ENCODE results near the gene C16orf78. TPM values are rescaled to one million over a fixed set of nuclear protein-coding genes. Genes with fewer than 3 reads are reported as not detected.

Gene C16orf78
- total and polyA plus RNA-seq, 9 donors, result not detected

GRCh38 chr16:49427771-49428170, 54.2 kb downstream of the C16orf78 start:
- 87% methylated on average over 4 of the region's 4 CpGs for WGBS (ENCODE audit: insufficient coverage)
- no peak overlapping the region for H3K27ac ChIP-seq (ENCODE audit: low read length)
- H3K36me3 ChIP-seq (ENCODE audit: control insufficient read depth, insufficient read depth, low read length), result no peaks in the 10 kb centered on the region
- H3K9me3 ChIP-seq (replicated peaks; ENCODE audit: control insufficient read depth, low read depth, low read length), result no peaks in the 10 kb centered on the region
- H3K4me3 ChIP-seq (ENCODE audit: low read length), result no peak overlapping the region
- H3K27me3 ChIP-seq (ENCODE audit: control insufficient read depth, insufficient read depth, low read length), result no peaks in the 10 kb centered on the region
- DNase-seq, result no peak
- H3K4me1 ChIP-seq (ENCODE audit: control insufficient read depth, insufficient read depth, low read length), result no peaks in the 10 kb centered on the region

- H3K36me3 ChIP-seq (ENCODE audit: control insufficient read depth, insufficient read depth, low read length), result no peaks in the 10 kb centered on the region
- H3K27ac ChIP-seq (ENCODE audit: low read length), result no peak overlapping the region
- no peaks in the 10 kb centered on the region for H3K9me3 ChIP-seq (replicated peaks; ENCODE audit: control insufficient read depth, low read depth, low read length)
- no peak for DNase-seq
- no CpG with 5 or more reads among the region's 2 CpGs for WGBS (ENCODE audit: insufficient coverage)
- H3K4me1 ChIP-seq (ENCODE audit: control insufficient read depth, insufficient read depth, low read length), result no peaks in the 10 kb centered on the region
- no peaks in the 10 kb centered on the region for H3K27me3 ChIP-seq (ENCODE audit: control insufficient read depth, insufficient read depth, low read length)
- no peak overlapping the region for H3K4me3 ChIP-seq (ENCODE audit: low read length)
These were observed 55.2 kb downstream of the C16orf78 start for GRCh38 chr16:49428808-49429207.

DNA sequence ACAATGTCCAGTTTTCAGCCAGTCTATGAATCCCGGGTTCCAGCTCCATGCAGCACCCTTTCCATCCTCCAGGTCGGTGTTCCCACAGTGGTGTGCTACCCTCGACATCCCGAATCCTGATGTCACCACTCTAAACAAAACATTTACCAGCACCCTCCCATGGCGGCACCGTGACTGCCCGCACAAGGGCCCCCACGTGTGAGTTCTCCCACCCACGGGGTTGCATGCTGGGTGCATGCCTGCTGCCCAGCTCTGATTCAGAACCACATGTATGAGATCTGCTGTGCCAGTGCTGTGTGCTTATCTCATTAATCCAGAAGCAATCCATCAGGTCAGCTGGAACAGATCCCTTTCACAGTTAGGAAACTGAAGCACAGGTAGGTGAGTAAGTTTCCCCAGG, 57.4 kb downstream of the C16orf78 start:
- H3K36me3 ChIP-seq (ENCODE audit: control insufficient read depth, insufficient read depth, low read length), result no peaks in the 10 kb centered on the region
- no peak for DNase-seq
- WGBS (ENCODE audit: insufficient coverage), result 92% methylated on average over 7 of the region's 9 CpGs
- no peaks in the 10 kb centered on the region for H3K27me3 ChIP-seq (ENCODE audit: control insufficient read depth, insufficient read depth, low read length)
- H3K4me3 ChIP-seq (ENCODE audit: low read length), result no peak overlapping the region
- H3K9me3 ChIP-seq (replicated peaks; ENCODE audit: control insufficient read depth, low read depth, low read length), result no peaks in the 10 kb centered on the region
- H3K4me1 ChIP-seq (ENCODE audit: control insufficient read depth, insufficient read depth, low read length), result no peaks in the 10 kb centered on the region
- no peak overlapping the region for H3K27ac ChIP-seq (ENCODE audit: low read length)

- Histone ChIP-seq H3K4me1 (ENCODE audit: control insufficient read depth, insufficient read depth, low read length) (no peaks in the 10 kb centered on the region), H3K27me3 (ENCODE audit: control insufficient read depth, insufficient read depth, low read length) (no peaks in the 10 kb centered on the region), H3K4me3 (ENCODE audit: low read length) (no peak overlapping the region), H3K36me3 (ENCODE audit: control insufficient read depth, insufficient read depth, low read length) (no peaks in the 10 kb centered on the region), H3K9me3 (replicated peaks; ENCODE audit: control insufficient read depth, low read depth, low read length) (no peaks in the 10 kb centered on the region), H3K27ac (ENCODE audit: low read length) (no peak overlapping the region)
- no peak for DNase-seq
- 77% methylated on average over 11 of the region's 11 CpGs for WGBS (ENCODE audit: insufficient coverage)
These were observed 58.1 kb downstream of the C16orf78 start for GRCh38 chr16:49431591-49432290.

DNA sequence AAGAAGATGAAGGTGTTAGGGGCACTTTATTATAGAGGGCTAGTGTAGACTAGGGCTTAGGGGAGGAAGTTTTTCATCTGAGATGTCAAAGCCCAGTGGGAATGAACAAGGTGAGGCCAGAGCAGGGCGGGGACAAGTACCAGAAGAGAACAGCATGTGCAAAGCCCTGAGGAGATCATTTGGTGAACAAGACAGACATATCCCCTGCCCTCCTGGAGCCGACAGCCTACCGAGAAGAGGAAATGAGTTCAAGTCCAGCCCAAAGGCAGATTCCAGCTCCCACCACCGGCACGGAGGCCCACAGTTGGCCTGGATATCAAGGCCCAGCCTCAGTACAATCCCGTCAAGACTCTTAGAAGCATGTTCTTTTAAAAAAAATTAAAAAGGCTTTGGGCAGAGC, 61.1 kb downstream of the C16orf78 start:
- 96% methylated on average over 6 of the region's 6 CpGs for WGBS (ENCODE audit: insufficient coverage)

GRCh38 chr16:49436181-49436580, 62.6 kb downstream of the C16orf78 start:
- H3K9me3 ChIP-seq (replicated peaks; ENCODE audit: control insufficient read depth, low read depth, low read length), result no peaks in the 10 kb centered on the region
- no peak for DNase-seq
- H3K4me3 ChIP-seq (ENCODE audit: low read length), result no peak overlapping the region
- H3K27ac ChIP-seq (ENCODE audit: low read length), result no peak overlapping the region
- no peaks in the 10 kb centered on the region for H3K36me3 ChIP-seq (ENCODE audit: control insufficient read depth, insufficient read depth, low read length)
- H3K4me1 ChIP-seq (ENCODE audit: control insufficient read depth, insufficient read depth, low read length), result peaks cover 12% of the 10 kb centered on the region
- H3K27me3 ChIP-seq (ENCODE audit: control insufficient read depth, insufficient read depth, low read length), result no peaks in the 10 kb centered on the region
- 73% methylated on average over 3 of the region's 7 CpGs for WGBS (ENCODE audit: insufficient coverage)

More for the DNA sequence above, 61.1 kb downstream of the C16orf78 start:
- Histone ChIP-seq H3K27me3 (ENCODE audit: control insufficient read depth, insufficient read depth, low read length) (no peaks in the 10 kb centered on the region), H3K36me3 (ENCODE audit: control insufficient read depth, insufficient read depth, low read length) (no peaks in the 10 kb centered on the region), H3K4me3 (ENCODE audit: low read length) (no peak overlapping the region), H3K4me1 (ENCODE audit: control insufficient read depth, insufficient read depth, low read length) (peaks cover 2% of the 10 kb centered on the region), H3K9me3 (replicated peaks; ENCODE audit: control insufficient read depth, low read depth, low read length) (no peaks in the 10 kb centered on the region), H3K27ac (ENCODE audit: low read length) (no peak overlapping the region)
- DNase-seq, result no peak

- H3K4me3 ChIP-seq (ENCODE audit: low read length), result no peak overlapping the region
- WGBS (ENCODE audit: insufficient coverage), result 79% methylated on average over 5 of the region's 5 CpGs
- H3K9me3 ChIP-seq (replicated peaks; ENCODE audit: control insufficient read depth, low read depth, low read length), result no peaks in the 10 kb centered on the region
- peaks cover 16% of the 10 kb centered on the region for H3K4me1 ChIP-seq (ENCODE audit: control insufficient read depth, insufficient read depth, low read length)
- no peaks in the 10 kb centered on the region for H3K27me3 ChIP-seq (ENCODE audit: control insufficient read depth, insufficient read depth, low read length)
- H3K36me3 ChIP-seq (ENCODE audit: control insufficient read depth, insufficient read depth, low read length), result no peaks in the 10 kb centered on the region
- DNase-seq, result no peak
- H3K27ac ChIP-seq (ENCODE audit: low read length), result no peak overlapping the region
These were observed 63.7 kb downstream of the C16orf78 start for GRCh38 chr16:49437344-49437743.

DNA sequence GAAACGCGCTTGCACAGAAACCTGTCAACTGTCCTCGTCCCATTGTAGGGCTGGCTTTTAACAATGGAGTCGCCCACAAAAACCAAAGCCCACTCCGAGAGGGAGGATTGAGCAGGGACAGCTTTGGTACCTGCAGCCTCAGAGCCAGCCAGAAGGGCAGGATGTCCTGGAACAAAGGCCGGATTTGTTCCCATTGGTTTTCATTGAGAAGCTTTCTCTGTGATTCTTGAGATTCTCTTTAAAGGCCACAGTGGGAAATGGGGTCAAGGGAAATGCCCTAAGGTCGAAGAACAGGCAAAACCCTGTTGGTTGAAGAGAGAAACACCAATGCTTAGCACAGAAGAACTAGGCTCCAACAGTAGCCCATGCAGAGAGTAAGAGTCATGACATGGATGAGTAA, 65.4 kb downstream of the C16orf78 start:
- H3K4me3 ChIP-seq (ENCODE audit: low read length), result no peak overlapping the region
- H3K27me3 ChIP-seq (ENCODE audit: control insufficient read depth, insufficient read depth, low read length), result no peaks in the 10 kb centered on the region
- H3K9me3 ChIP-seq (replicated peaks; ENCODE audit: control insufficient read depth, low read depth, low read length), result no peaks in the 10 kb centered on the region
- peaks cover 16% of the 10 kb centered on the region for H3K4me1 ChIP-seq (ENCODE audit: control insufficient read depth, insufficient read depth, low read length)
- no peak for DNase-seq
- no peaks in the 10 kb centered on the region for H3K36me3 ChIP-seq (ENCODE audit: control insufficient read depth, insufficient read depth, low read length)
- H3K27ac ChIP-seq (ENCODE audit: low read length), result no peak overlapping the region
- WGBS (ENCODE audit: insufficient coverage), result 83% methylated on average over 7 of the region's 7 CpGs

DNA sequence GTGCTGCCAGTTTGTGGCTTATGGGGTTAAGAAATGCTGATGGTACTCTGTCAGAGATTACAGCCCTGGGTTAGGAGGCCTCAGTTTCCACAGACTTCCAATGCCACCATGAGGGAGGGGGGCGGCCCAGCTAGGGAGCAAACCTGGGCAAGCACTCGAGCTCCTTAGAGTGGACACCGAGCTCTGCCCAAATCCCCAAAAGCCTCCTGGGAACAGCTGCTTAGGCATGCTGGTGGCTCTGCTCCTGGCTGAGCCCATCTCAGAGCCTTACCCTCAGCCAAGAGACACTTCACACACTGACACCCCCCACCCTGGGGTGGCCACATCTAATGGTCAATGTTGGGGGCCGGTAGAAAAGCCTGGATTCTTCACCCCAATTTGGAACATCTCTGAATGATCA, 66.1 kb downstream of the C16orf78 start:
- Histone ChIP-seq H3K27ac (ENCODE audit: low read length) (no peak overlapping the region), H3K36me3 (ENCODE audit: control insufficient read depth, insufficient read depth, low read length) (no peaks in the 10 kb centered on the region), H3K4me1 (ENCODE audit: control insufficient read depth, insufficient read depth, low read length) (peaks cover 16% of the 10 kb centered on the region), H3K4me3 (ENCODE audit: low read length) (no peak overlapping the region), H3K9me3 (replicated peaks; ENCODE audit: control insufficient read depth, low read depth, low read length) (no peaks in the 10 kb centered on the region), H3K27me3 (ENCODE audit: control insufficient read depth, insufficient read depth, low read length) (no peaks in the 10 kb centered on the region)
- no peak for DNase-seq
- no CpG with 5 or more reads among the region's 4 CpGs for WGBS (ENCODE audit: insufficient coverage)

DNA sequence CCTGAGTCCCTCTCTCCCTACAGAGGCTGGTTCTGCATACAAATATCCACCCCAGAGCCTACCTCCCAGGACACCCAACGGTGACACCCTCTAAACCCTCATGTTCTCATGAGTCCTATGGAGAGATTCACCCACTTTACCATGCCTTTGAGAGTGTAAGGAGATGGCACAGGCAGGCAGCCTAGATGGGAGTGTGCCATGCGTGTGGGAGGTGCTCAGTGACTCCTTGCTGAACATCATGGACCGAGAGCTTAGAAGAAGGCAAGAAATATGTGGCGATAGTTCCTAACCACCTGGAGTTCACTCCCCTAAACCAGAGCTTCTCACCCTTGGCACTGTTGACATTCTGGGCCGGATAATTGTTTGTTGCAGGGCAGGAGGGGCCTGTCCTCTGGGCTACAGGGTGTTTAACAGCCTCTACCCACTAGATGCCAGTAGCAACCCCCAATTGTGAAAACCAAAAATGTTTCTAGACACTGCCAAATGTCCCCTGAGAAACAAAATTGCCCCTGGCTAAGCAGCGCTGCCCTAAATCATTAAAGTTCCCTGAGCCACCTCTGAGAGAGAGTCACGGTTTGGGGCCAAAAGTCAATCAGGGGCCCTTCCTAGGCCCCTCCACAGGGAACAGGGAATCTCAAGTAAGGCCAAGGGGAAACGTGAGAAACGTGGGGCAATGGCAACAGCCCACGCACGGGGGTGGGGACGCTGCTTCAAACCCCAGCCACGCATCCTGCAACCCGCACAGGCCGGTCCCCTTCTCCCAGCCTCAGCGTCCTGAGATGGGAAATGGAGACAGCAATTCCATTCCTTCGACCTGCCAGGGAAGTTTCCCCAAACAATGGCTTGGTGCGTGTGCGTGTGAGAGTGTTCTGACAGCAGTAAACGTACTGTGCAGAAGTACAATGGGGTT, 66.8 kb downstream of the C16orf78 start:
- peak overlapping the region; percentile 20 for H3K27ac ChIP-seq (ENCODE audit: low read length)
- no peaks in the 10 kb centered on the region for H3K27me3 ChIP-seq (ENCODE audit: control insufficient read depth, insufficient read depth, low read length)
- H3K36me3 ChIP-seq (ENCODE audit: control insufficient read depth, insufficient read depth, low read length), result no peaks in the 10 kb centered on the region
- peaks cover 16% of the 10 kb centered on the region for H3K4me1 ChIP-seq (ENCODE audit: control insufficient read depth, insufficient read depth, low read length)
- no peak overlapping the region for H3K4me3 ChIP-seq (ENCODE audit: low read length)
- DNase-seq, result no peak
- WGBS (ENCODE audit: insufficient coverage), result 55% methylated on average over 12 of the region's 20 CpGs
- H3K9me3 ChIP-seq (replicated peaks; ENCODE audit: control insufficient read depth, low read depth, low read length), result no peaks in the 10 kb centered on the region

All from muscle of leg (tissue), 11 donors.